Endothelial cell of umbilical vein (primary cell): ENCODE results near the gene TUBA1C.
"Not testable (repeated sequence)": the region's sequence is repeated elsewhere in the genome, so short reads cannot be mapped to it uniquely, and the experiment has no call there.

ENCODE experiments used
- EZH2 ChIP-seq: IDR thresholded peaks from 2 replicates; pipeline ENCODE4 v1.6.1; 2012; ENCODE audit warnings: borderline replicate concordance, low read depth, mild to moderate bottlenecking, moderate library complexity, low read length, inconsistent platforms; ENCODE audit not compliant: severe bottlenecking
- FOS ChIP-seq: IDR thresholded peaks from 2 replicates; pipeline ENCODE4 v1.6.1; 2011; ENCODE audit warnings: mild to moderate bottlenecking, low read length, moderate library complexity, borderline replicate concordance; ENCODE audit not compliant: insufficient read depth
- JUN ChIP-seq: IDR thresholded peaks from 2 replicates; pipeline ENCODE4 v1.6.1; 2011; ENCODE audit warnings: borderline replicate concordance, low read depth; ENCODE audit not compliant: insufficient read length, insufficient read depth
- MAX ChIP-seq: IDR thresholded peaks from 2 replicates; pipeline ENCODE4 v1.6.1; 2011; ENCODE audit not compliant: insufficient read depth, insufficient read length
- MYC ChIP-seq: IDR thresholded peaks from one replicate; pipeline ENCODE4 v1.6.1; 2011; ENCODE audit warnings: mild to moderate bottlenecking, low read depth, low read length
- POLR2A ChIP-seq: IDR thresholded peaks from 2 replicates; pipeline ENCODE4 v1.6.1; 2012; ENCODE audit warnings: low read depth, mild to moderate bottlenecking, control low read depth, low read length
- POLR2AphosphoS5 ChIP-seq: IDR thresholded peaks from 2 replicates; pipeline ENCODE4 v1.6.1; 2012; ENCODE audit warnings: low read depth, mild to moderate bottlenecking, control low read depth, low read length, moderate library complexity; ENCODE audit not compliant: insufficient read depth
- TF ChIP-seq, protein P1 (sequence below), 2 donors: IDR thresholded peaks; 1 replicate in 1 of 2; 2 replicates in 1 of 2; pipeline ENCODE4 v1.5.1; 2011; ENCODE audit warnings: low read length in 2 of 2, mild to moderate bottlenecking in 2 of 2, moderate library complexity in 2 of 2, control low read depth in 1 of 2, inconsistent platforms in 1 of 2, low read depth in 1 of 2; ENCODE audit not compliant: insufficient read depth in 1 of 2; ENCODE audit errors: extremely low read depth in 1 of 2

GRCh38 chr12:49257508-49258184 is 7.2 kb upstream of the TUBA1C start:
- TF ChIP-seq, protein P1, sequence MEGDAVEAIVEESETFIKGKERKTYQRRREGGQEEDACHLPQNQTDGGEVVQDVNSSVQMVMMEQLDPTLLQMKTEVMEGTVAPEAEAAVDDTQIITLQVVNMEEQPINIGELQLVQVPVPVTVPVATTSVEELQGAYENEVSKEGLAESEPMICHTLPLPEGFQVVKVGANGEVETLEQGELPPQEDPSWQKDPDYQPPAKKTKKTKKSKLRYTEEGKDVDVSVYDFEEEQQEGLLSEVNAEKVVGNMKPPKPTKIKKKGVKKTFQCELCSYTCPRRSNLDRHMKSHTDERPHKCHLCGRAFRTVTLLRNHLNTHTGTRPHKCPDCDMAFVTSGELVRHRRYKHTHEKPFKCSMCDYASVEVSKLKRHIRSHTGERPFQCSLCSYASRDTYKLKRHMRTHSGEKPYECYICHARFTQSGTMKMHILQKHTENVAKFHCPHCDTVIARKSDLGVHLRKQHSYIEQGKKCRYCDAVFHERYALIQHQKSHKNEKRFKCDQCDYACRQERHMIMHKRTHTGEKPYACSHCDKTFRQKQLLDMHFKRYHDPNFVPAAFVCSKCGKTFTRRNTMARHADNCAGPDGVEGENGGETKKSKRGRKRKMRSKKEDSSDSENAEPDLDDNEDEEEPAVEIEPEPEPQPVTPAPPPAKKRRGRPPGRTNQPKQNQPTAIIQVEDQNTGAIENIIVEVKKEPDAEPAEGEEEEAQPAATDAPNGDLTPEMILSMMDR (IDR thresholded peaks at IDR 0.05; ENCODE audit: extremely low read depth in 1 of 2, insufficient read depth in 1 of 2, low read depth in 1 of 2, low read length in 2 of 2) = not testable (repeated sequence)
- not testable (repeated sequence) for TF ChIP-seq FOS, POLR2A, EZH2, JUN, POLR2AphosphoS5, MAX, MYC
